PC-3 (cell line): Measurements from ENCODE around the gene ATXN7L2.

ENCODE experiments used
- CTCF ChIP-seq: fragments of 300-600 bp; sonication (generic); conservative IDR thresholded peaks from 2 replicates; pipeline ENCODE4 v1.5.1; 2017; ENCODE audit warnings: antibody characterized with exemption, low read depth, mild to moderate bottlenecking, low read length
- EZH2phosphoT487 ChIP-seq: fragments of 300-600 bp; sonication (generic); IDR thresholded peaks from 2 replicates; pipeline ENCODE4 v1.6.1; 2018; ENCODE audit warnings: mild to moderate bottlenecking, antibody characterized with exemption, low read length, borderline replicate concordance

DNA sequence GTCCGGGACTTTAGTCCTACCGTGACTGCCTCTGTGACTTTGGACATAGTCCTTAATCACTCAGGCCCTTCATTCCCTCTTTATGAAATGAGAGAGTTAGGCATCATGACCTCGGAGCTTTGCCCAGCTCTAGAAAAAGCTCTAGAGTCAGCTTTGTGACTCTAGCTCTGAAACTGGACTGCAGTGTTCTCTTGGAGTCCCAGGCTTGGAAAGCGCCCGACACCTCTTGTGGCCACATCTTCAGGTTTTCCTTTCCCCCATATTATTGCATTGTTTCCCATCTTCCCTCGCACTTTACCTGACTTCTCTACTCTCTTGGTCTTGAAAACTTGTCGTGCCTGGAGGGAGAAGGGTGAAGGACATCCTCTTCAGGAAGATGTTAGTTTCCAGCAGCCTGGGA lies 38.3 kb downstream of the ATXN7L2 start:
- TF ChIP-seq CTCF: no peak
- TF ChIP-seq EZH2phosphoT487: no peak
